ENCODE measurements around the gene SUPT5H. TPM values are rescaled to one million over a fixed set of nuclear protein-coding genes. Genes with fewer than 3 reads are reported as not detected.

SUPT5H gene
- total and polyA plus RNA-seq, 3 donors from 2014 or later = 359 to 366 (median 363) TPM

- H3K4me3 ChIP-seq = peak overlapping the region; percentile 45 to 60
- no peak for DNase-seq
- no peak for TF ChIP-seq CTCF (IDR thresholded peaks at IDR 0.05)
- H3K27ac ChIP-seq = no peak overlapping the region
- 33 to 34% methylated on average over 24 of the region's 24 CpGs for WGBS, 2 donors
- no peaks in the 10 kb centered on the region for H3K4me1 ChIP-seq
- no peaks in the 10 kb centered on the region for H3K9me3 ChIP-seq
- no peaks in the 10 kb centered on the region for H3K36me3 ChIP-seq (ENCODE audit: low read depth, missing control alignments)
- no peaks in the 10 kb centered on the region for H3K27me3 ChIP-seq
- intact Hi-C loops (cut with DNase I; ENCODE audit: low total_unique reads) = no loop called here
Measured at GRCh38 chr19:39507715-39508364, 62.5 kb downstream of the SUPT5H start.

- Histone ChIP-seq H3K4me3 (no peak overlapping the region), H3K36me3 (ENCODE audit: low read depth, missing control alignments) (no peaks in the 10 kb centered on the region), H3K4me1 (no peaks in the 10 kb centered on the region), H3K27me3 (no peaks in the 10 kb centered on the region), H3K9me3 (no peaks in the 10 kb centered on the region), H3K27ac (no peak overlapping the region)
- no peak for TF ChIP-seq POLR2A (IDR thresholded peaks at IDR 0.05)
- TF ChIP-seq CTCF (IDR thresholded peaks at IDR 0.05) = no peak
- intact Hi-C loops (cut with DNase I; ENCODE audit: low total_unique reads) = no loop called here
- WGBS, 2 donors = 52 to 85% methylated on average over 9 of the region's 9 CpGs
- DNase-seq = no peak
Measured at GRCh38 chr19:39508629-39509028, 63.2 kb downstream of the SUPT5H start.

GRCh38 chr19:39509233-39509632 is 63.9 kb downstream of the SUPT5H start:
- Histone ChIP-seq H3K4me1 (no peaks in the 10 kb centered on the region), H3K4me3 (no peak overlapping the region), H3K27me3 (no peaks in the 10 kb centered on the region), H3K9me3 (no peaks in the 10 kb centered on the region), H3K27ac (no peak overlapping the region), H3K36me3 (ENCODE audit: low read depth, missing control alignments) (no peaks in the 10 kb centered on the region)
- intact Hi-C loops (cut with DNase I; ENCODE audit: low total_unique reads) = no loop called here
- WGBS, 2 donors = 58 to 68% methylated on average over 2 of the region's 2 CpGs
- TF ChIP-seq POLR2A (IDR thresholded peaks at IDR 0.05) (no peak), CTCF (IDR thresholded peaks at IDR 0.05) (no peak)
- DNase-seq = no peak

GRCh38 chr19:39512988-39513387 is 67.6 kb downstream of the SUPT5H start:
- Histone ChIP-seq H3K27ac (no peak overlapping the region), H3K36me3 (ENCODE audit: low read depth, missing control alignments) (no peaks in the 10 kb centered on the region), H3K9me3 (no peaks in the 10 kb centered on the region), H3K27me3 (peaks cover 3% of the 10 kb centered on the region), H3K4me3 (no peak overlapping the region), H3K4me1 (peaks cover 3% of the 10 kb centered on the region)
- 67 to 70% methylated on average over 2 of the region's 2 CpGs for WGBS, 2 donors
- intact Hi-C loops (cut with DNase I; ENCODE audit: low total_unique reads) = no loop called here
- DNase-seq = no peak
- TF ChIP-seq POLR2A (IDR thresholded peaks at IDR 0.05) (no peak), CTCF (IDR thresholded peaks at IDR 0.05) (no peak)
